GM21825 (cell line): ENCODE measurements around the gene SLC5A6.

ENCODE experiments used
- ATAC-seq: cut with Tn5 transposase; IDR thresholded peaks from one replicate; pipeline ENCODE4 v1.9.1; 2021; ENCODE audit warnings: mild to moderate bottlenecking, moderate library complexity; ENCODE audit not compliant: unreplicated experiment

Gene SLC5A6

GRCh38 chr2:27211943-27212625, at the start of gene SLC5A6, which contains the start of gene ATRAID:
SLC5A6 (minus strand) TSS chr2:27212268; CDS start chr2:27207650, 4,618 bp downstream.
ATRAID (plus strand) TSS chr2:27212041; CDS start chr2:27212369, 328 bp downstream.
- peak; percentile 75 for ATAC-seq

GRCh38 chr2:27261241-27261925, 49.3 kb upstream of the SLC5A6 start:
- no peak for ATAC-seq

DNA sequence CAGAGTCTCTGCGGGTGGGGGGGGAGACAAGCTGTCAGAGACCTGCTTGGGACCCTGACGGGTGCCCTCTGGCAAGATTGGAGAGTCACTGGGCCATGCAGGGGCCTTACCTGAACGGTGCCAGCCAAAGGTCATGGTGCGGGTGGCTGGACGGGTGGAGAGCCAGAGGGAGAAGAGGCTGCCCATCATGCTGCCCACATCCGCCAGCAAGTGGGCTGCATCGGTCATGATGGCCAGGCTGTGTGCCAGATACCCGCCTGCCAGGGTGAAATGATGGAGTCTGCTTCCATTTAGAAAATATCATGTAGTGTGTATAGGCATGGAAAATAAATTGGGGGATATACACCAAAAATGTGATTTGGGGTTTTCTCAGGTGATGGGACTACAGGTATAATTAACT, 46.0 kb upstream of the SLC5A6 start:
- ATAC-seq = no peak

DNA sequence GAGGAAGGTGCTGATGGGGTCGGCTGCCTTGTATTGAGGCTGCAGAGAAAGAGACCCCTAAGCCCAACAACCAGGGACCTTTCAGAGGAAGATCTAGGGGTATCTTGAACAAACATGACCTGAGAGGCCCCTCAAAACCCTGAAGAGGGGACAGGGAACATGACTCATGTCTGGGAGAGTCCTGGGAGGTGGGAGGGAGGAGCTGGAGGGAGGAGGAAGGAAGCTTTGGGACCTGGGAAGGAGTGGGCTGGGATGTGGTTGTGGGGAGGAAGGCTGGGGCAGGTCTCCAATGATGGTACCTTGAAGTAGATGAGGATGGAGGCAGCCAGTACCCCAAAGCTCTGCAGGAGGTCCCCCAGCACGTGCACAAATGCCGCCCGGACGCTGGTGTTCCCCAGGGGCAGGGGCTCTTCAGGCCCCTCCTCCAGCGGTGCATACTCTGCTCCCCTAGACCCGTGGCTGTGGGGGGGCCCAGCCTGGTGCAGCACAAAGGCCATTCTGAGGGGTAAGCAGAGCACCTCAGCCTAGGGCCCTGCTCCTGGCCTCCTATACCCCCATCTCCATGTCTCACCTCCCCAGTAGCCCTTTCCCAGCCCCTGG, 44.9 kb upstream of the SLC5A6 start:
- no peak for ATAC-seq

- no peak for ATAC-seq
These were observed 43.6 kb upstream of the SLC5A6 start for GRCh38 chr2:27255660-27256059.

DNA sequence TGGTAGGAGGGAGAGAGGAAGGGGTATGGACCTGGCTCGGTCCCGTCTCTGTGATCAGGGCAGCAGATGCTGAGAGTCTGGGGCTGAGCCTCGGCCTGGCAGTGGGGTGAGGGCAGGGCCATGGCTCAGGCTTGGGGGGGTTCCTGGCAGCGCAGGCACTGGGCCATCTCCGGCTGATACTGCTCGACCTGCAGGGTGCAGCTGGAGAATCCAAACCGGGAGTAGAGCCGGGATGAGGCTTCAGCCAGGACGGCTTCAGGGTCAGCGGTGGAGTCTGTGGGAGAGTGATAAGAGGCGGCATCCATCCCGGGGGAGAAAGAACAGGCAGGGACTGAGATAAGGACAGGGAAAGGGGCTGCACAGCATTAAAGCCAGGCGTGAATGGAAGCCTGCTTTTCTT, 43.1 kb upstream of the SLC5A6 start:
- ATAC-seq = no peak

DNA sequence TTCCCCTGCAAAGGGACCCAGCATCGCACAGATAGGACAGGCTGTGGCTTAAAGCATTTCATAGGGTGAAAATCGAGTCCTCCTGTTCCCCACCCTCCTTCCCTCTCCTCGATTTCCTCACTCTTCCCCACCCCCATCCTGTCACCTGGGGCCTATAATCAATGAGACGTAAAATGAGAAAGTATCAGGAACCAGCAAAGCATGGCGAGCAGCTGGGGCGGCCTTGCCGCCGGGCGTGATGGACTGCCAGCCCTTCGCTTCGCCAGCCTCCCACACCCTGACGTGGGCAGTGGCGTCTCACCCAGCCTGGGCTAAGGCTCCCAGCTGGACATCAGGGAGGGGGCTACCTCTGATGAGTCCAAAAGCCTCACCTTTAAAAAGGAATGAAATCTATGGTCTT, 39.7 kb upstream of the SLC5A6 start:
- ATAC-seq = no peak

DNA sequence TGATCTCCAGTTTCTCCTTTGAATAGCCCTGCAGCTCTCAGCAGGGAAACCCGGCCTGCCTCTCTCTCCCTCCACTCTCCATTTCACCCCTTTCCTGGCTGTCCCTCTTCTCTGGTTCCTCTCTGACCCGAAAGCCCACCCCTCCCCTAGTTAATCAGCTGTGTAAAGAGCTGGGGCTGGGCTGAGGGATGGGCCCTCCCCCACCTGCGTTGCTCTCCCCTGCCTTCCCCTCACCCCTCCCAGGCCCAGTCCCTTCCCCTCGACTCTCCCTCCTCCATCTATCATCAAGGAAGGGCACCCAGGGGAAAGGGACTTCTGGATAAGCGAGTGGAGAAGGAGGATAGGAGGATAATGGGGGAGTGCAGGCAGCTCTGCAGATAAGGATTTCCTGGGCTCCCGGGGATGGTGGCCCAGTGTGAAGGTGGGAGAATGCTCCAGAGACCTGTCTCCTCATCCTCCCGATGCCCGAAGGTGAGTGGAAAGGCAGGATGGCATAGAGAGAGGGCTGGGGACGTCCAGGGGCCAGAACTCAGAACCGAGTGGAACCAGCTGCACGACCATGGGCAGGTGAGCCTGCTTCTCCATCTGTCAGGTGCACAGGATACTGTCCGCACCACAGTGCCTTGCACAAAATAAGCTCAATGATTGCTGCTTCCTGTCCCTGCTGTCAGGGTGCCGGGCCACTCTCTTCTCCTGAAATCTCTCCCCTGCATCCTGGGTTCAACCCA, 38.7 kb upstream of the SLC5A6 start:
- ATAC-seq = no peak

GRCh38 chr2:27249891-27250651, 38.0 kb upstream of the SLC5A6 start:
- no peak for ATAC-seq

- no peak for ATAC-seq
These were observed 37.3 kb upstream of the SLC5A6 start for GRCh38 chr2:27249159-27249890.

GRCh38 chr2:27247893-27248292, 35.8 kb upstream of the SLC5A6 start:
- ATAC-seq = no peak

GRCh38 chr2:27245626-27246025, 33.6 kb upstream of the SLC5A6 start:
- ATAC-seq = no peak

- ATAC-seq = no peak
These were observed 33.0 kb upstream of the SLC5A6 start for GRCh38 chr2:27245116-27245515.

GRCh38 chr2:27243391-27244130, 31.5 kb upstream of the SLC5A6 start:
- ATAC-seq = no peak

DNA sequence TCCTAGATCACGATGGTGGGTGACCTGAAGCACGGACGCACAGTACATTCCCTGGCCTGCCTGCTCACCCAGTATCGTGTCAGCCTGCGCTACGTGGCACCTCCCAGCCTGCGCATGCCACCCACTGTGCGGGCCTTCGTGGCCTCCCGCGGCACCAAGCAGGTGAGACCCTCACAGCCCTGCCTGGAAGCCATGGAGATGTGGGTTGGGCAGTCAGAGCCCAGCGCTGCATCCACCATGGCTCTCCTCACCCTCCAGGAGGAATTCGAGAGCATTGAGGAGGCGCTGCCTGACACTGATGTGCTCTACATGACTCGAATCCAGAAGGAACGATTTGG, 30.5 kb upstream of the SLC5A6 start:
- ATAC-seq = no peak

DNA sequence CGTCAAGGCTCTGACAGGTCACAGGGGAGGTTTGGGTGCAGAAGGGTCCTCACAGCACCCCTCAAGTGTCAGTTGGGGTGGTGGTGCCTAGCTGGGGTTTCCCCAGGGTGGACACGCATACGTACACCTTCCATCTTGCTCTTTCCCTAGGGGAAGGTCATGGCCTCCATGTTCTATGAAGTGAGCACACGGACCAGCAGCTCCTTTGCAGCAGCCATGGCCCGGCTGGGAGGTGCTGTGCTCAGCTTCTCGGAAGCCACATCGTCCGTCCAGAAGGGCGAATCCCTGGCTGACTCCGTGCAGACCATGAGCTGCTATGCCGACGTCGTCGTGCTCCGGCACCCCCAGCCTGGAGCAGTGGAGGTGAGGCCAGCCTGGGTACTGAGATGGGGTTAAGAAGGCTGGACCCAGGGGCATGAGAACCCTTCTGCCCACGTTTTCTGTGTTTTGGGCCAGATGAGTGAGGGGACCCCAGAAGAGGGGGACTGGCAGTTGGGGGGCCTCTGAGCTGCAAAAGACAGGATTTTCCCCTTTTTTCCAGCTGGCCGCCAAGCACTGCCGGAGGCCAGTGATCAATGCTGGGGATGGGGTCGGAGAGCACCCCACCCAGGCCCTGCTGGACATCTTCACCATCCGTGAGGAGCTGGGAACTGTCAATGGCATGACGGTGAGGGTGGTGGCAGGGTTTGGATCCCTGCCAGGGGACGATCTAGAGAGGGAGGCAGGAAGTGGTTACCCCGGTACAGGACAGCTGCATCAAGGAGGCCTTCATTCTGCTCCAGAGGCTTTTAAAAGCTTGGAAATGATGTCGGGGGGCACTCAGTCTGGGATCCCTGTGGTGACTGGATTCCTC, 29.9 kb upstream of the SLC5A6 start:
- ATAC-seq = no peak

DNA sequence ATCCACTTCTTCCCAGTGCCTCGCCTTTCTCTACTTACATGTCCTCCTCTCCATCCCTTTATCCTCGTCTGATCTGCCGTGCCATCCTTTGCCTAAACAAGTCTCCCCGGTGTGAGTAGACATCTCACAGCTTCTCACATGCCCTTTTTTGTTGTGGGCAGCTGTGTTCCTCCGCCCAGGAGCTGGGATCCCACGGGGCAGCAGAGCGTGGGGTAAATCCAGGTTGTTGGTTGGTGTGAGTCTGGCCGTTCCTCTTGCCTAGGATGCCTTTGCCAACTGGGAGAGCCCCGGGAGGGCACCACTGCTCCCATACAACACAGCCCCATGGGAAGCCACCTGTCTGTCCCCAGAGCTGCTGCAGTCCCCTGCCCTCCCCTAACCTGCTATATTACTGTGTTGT, 28.3 kb upstream of the SLC5A6 start:
- ATAC-seq = no peak

GRCh38 chr2:27238976-27239375, 26.9 kb upstream of the SLC5A6 start:
- no peak for ATAC-seq
